Mucosa of rectum (tissue), 2 donors: ENCODE results near the gene PAX3.

ENCODE experiments used
- H3K27ac ChIP-seq, 2 donors: one replicate each; pipeline ENCODE4 v1.7.0; 2013; ENCODE audit warnings: inconsistent platforms in 2 of 2, low read depth in 2 of 2, low read length in 2 of 2
- H3K27me3 ChIP-seq, 2 donors: one replicate each; pipeline ENCODE4 v1.7.0; 2013; ENCODE audit warnings: low read length in 2 of 2; ENCODE audit not compliant: control insufficient read depth in 2 of 2, insufficient read depth in 2 of 2
- H3K36me3 ChIP-seq, 2 donors: one replicate each; pipeline ENCODE4 v1.7.0; 2013; ENCODE audit warnings: low read length in 2 of 2; ENCODE audit not compliant: control insufficient read depth in 2 of 2, insufficient read depth in 2 of 2
- H3K4me1 ChIP-seq, 2 donors: one replicate each; pipeline ENCODE4 v1.7.0; 2013; ENCODE audit warnings: low read length in 2 of 2, mild to moderate bottlenecking in 1 of 2; ENCODE audit not compliant: control insufficient read depth in 2 of 2, insufficient read depth in 2 of 2
- H3K4me3 ChIP-seq, 2 donors: one replicate each; pipeline ENCODE4 v1.7.0; 2013; ENCODE audit warnings: low read length in 2 of 2
- H3K9ac ChIP-seq, 2 donors: one replicate each; pipeline ENCODE4 v1.7.0; 2013; ENCODE audit warnings: low read length in 2 of 2, low read depth in 1 of 2, mild to moderate bottlenecking in 1 of 2
- H3K9me3 ChIP-seq, 2 donors: one replicate each; pipeline ENCODE4 v1.7.0; 2013; ENCODE audit warnings: low read length in 2 of 2; ENCODE audit not compliant: control insufficient read depth in 2 of 2
- donor health status: healthy.
- donor health status: Normal muscosa, but diverticular disease.

PAX3 gene

GRCh38 chr2:222289278-222290160, 9.3 kb downstream of the PAX3 start:
- peaks cover 45 to 85% of the 10 kb centered on the region in 2 donors for H3K27me3 ChIP-seq
- no peak overlapping the region for H3K27ac ChIP-seq
- no peaks in the 10 kb centered on the region for H3K4me1 ChIP-seq
- H3K9ac ChIP-seq: no peak overlapping the region
- no peaks in the 10 kb centered on the region for H3K9me3 ChIP-seq
- no peak overlapping the region for H3K4me3 ChIP-seq
- H3K36me3 ChIP-seq: no peaks in the 10 kb centered on the region

- Histone ChIP-seq H3K9me3 (no peaks in the 10 kb centered on the region), H3K27me3 (peaks cover 38 to 80% of the 10 kb centered on the region in 2 donors), H3K4me1 (no peaks in the 10 kb centered on the region), H3K4me3 (no peak overlapping the region), H3K36me3 (no peaks in the 10 kb centered on the region), H3K9ac (no peak overlapping the region), H3K27ac (no peak overlapping the region)
Observed at GRCh38 chr2:222288590-222289277, 10.1 kb downstream of the PAX3 start.

GRCh38 chr2:222287862-222288479, 10.8 kb downstream of the PAX3 start:
- no peak overlapping the region for H3K27ac ChIP-seq
- H3K9ac ChIP-seq: no peak overlapping the region
- no peaks in the 10 kb centered on the region for H3K36me3 ChIP-seq
- H3K4me3 ChIP-seq: no peak overlapping the region
- peaks cover 34 to 73% of the 10 kb centered on the region in 2 donors for H3K27me3 ChIP-seq
- H3K9me3 ChIP-seq: no peaks in the 10 kb centered on the region
- no peaks in the 10 kb centered on the region for H3K4me1 ChIP-seq

GRCh38 chr2:222284466-222284865, 14.3 kb downstream of the PAX3 start:
- Histone ChIP-seq H3K4me1 (no peaks in the 10 kb centered on the region), H3K27ac (no peak overlapping the region), H3K4me3 (no peak overlapping the region), H3K9ac (no peak overlapping the region), H3K36me3 (no peaks in the 10 kb centered on the region), H3K9me3 (no peaks in the 10 kb centered on the region), H3K27me3 (peaks cover 18 to 42% of the 10 kb centered on the region in 2 donors)

- Histone ChIP-seq H3K27ac (no peak overlapping the region), H3K4me3 (no peak overlapping the region), H3K36me3 (no peaks in the 10 kb centered on the region), H3K9me3 (no peaks in the 10 kb centered on the region), H3K4me1 (no peaks in the 10 kb centered on the region), H3K27me3 (peaks cover 17 to 34% of the 10 kb centered on the region in 2 donors), H3K9ac (no peak overlapping the region)
Observed at GRCh38 chr2:222283634-222284033, 15.2 kb downstream of the PAX3 start.

GRCh38 chr2:222281506-222281905, 17.3 kb downstream of the PAX3 start:
- Histone ChIP-seq H3K4me3 (no peak overlapping the region), H3K9me3 (no peaks in the 10 kb centered on the region), H3K4me1 (no peaks in the 10 kb centered on the region), H3K9ac (no peak overlapping the region), H3K36me3 (no peaks in the 10 kb centered on the region), H3K27ac (no peak overlapping the region), H3K27me3 (peaks cover 8 to 19% of the 10 kb centered on the region in 2 donors)

GRCh38 chr2:222280795-222281194, 18.0 kb downstream of the PAX3 start:
- H3K36me3 ChIP-seq: no peaks in the 10 kb centered on the region
- H3K27me3 ChIP-seq: peaks cover 10 to 15% of the 10 kb centered on the region in 2 donors
- no peak overlapping the region for H3K9ac ChIP-seq
- H3K9me3 ChIP-seq: no peaks in the 10 kb centered on the region
- no peaks in the 10 kb centered on the region for H3K4me1 ChIP-seq
- no peak overlapping the region for H3K4me3 ChIP-seq
- no peak overlapping the region for H3K27ac ChIP-seq

- Histone ChIP-seq H3K36me3 (no peaks in the 10 kb centered on the region), H3K9ac (no peak overlapping the region), H3K9me3 (no peaks in the 10 kb centered on the region), H3K27me3 (peaks cover 10 to 13% of the 10 kb centered on the region in 2 donors), H3K4me3 (no peak overlapping the region), H3K4me1 (no peaks in the 10 kb centered on the region), H3K27ac (no peak overlapping the region)
Observed at GRCh38 chr2:222272446-222273015, 26.3 kb downstream of the PAX3 start.

GRCh38 chr2:222271854-222272253, 26.9 kb downstream of the PAX3 start:
- Histone ChIP-seq H3K36me3 (no peaks in the 10 kb centered on the region), H3K4me3 (no peak overlapping the region), H3K27me3 (peaks cover 10% of the 10 kb centered on the region in 2 donors), H3K9ac (no peak overlapping the region), H3K9me3 (no peaks in the 10 kb centered on the region), H3K4me1 (no peaks in the 10 kb centered on the region), H3K27ac (no peak overlapping the region)

GRCh38 chr2:222270396-222270795, 28.4 kb downstream of the PAX3 start:
- H3K27me3 ChIP-seq: peaks cover 5 to 7% of the 10 kb centered on the region in 2 donors
- H3K36me3 ChIP-seq: no peaks in the 10 kb centered on the region
- H3K9ac ChIP-seq: no peak overlapping the region
- H3K27ac ChIP-seq: no peak overlapping the region
- no peaks in the 10 kb centered on the region for H3K4me1 ChIP-seq
- H3K4me3 ChIP-seq: no peak overlapping the region
- H3K9me3 ChIP-seq: no peaks in the 10 kb centered on the region
